Fibroblast of pulmonary artery (primary cell): ENCODE data around the gene ATP5PO.

Source experiments
- DNase-seq: peaks from one replicate; pipeline ENCODE4 v3.0.0-alpha.2; 2010; ENCODE audit warnings: low read depth
- H3K4me3 ChIP-seq: replicated peaks from 2 replicates; pipeline ENCODE4 v1.5.1; 2011; ENCODE audit warnings: low read depth, mild to moderate bottlenecking, control low read depth, low read length, moderate library complexity
- CTCF ChIP-seq: IDR thresholded peaks from 2 replicates; pipeline ENCODE4 v1.5.1; 2011; ENCODE audit warnings: mild to moderate bottlenecking, control low read depth, low read length, inconsistent platforms; ENCODE audit errors: missing control alignments

Gene ATP5PO

GRCh38 chr21:33898586-33898985, 17.0 kb downstream of the ATP5PO start:
- TF ChIP-seq CTCF = no peak
- DNase-seq = no peak
- H3K4me3 ChIP-seq = no peak overlapping the region

GRCh38 chr21:33897739-33898138, 17.9 kb downstream of the ATP5PO start:
- no peak overlapping the region for H3K4me3 ChIP-seq
- DNase-seq = no peak
- no peak for TF ChIP-seq CTCF

GRCh38 chr21:33897098-33897497, 18.5 kb downstream of the ATP5PO start:
- no peak for TF ChIP-seq CTCF
- DNase-seq = no peak
- H3K4me3 ChIP-seq = no peak overlapping the region

GRCh38 chr21:33896691-33897090, 18.9 kb downstream of the ATP5PO start:
- DNase-seq = no peak
- no peak for TF ChIP-seq CTCF
- H3K4me3 ChIP-seq = no peak overlapping the region

GRCh38 chr21:33895356-33895755, 20.2 kb downstream of the ATP5PO start:
- DNase-seq = no peak
- H3K4me3 ChIP-seq = no peak overlapping the region
- no peak for TF ChIP-seq CTCF

GRCh38 chr21:33894736-33895288, 20.8 kb downstream of the ATP5PO start:
- DNase-seq = peak; percentile 92
- TF ChIP-seq CTCF = peak; percentile 91
- H3K4me3 ChIP-seq = peak overlapping the region; percentile 42

- H3K4me3 ChIP-seq = no peak overlapping the region
- DNase-seq = no peak
- no peak for TF ChIP-seq CTCF
Measured at GRCh38 chr21:33893917-33894316, 21.7 kb downstream of the ATP5PO start.
